ENCODE measurements around the gene QRFP. TPM values are rescaled to one million over a fixed set of nuclear protein-coding genes. Genes with fewer than 3 reads are reported as not detected.
A peak's percentile ranks its signal among the peaks of the same experiment; 100 is the strongest.

Gene QRFP
- total RNA-seq, 2 donors from 2014 or later: not detected

- no peaks in the 10 kb centered on the region for H3K36me3 ChIP-seq
- peaks cover 0 to 52% of the 10 kb centered on the region in 2 donors for H3K4me1 ChIP-seq
- H3K27ac ChIP-seq: peak overlapping the region in 1 of 2 donors; percentile 74
- peaks cover 0 to 11% of the 10 kb centered on the region in 2 donors for H3K27me3 ChIP-seq
- no peak for DNase-seq (ENCODE audit: low spot score)
- TF ChIP-seq, protein P1, sequence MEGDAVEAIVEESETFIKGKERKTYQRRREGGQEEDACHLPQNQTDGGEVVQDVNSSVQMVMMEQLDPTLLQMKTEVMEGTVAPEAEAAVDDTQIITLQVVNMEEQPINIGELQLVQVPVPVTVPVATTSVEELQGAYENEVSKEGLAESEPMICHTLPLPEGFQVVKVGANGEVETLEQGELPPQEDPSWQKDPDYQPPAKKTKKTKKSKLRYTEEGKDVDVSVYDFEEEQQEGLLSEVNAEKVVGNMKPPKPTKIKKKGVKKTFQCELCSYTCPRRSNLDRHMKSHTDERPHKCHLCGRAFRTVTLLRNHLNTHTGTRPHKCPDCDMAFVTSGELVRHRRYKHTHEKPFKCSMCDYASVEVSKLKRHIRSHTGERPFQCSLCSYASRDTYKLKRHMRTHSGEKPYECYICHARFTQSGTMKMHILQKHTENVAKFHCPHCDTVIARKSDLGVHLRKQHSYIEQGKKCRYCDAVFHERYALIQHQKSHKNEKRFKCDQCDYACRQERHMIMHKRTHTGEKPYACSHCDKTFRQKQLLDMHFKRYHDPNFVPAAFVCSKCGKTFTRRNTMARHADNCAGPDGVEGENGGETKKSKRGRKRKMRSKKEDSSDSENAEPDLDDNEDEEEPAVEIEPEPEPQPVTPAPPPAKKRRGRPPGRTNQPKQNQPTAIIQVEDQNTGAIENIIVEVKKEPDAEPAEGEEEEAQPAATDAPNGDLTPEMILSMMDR (IDR thresholded peaks at IDR 0.05): no peak
- H3K9me3 ChIP-seq: no peaks in the 10 kb centered on the region
- no peak overlapping the region for H3K4me3 ChIP-seq
These were observed 35.1 kb upstream of the QRFP start for GRCh38 chr9:130931508-130932254.

- no peaks in the 10 kb centered on the region for H3K36me3 ChIP-seq
- H3K27ac ChIP-seq: no peak overlapping the region
- peaks cover 0 to 11% of the 10 kb centered on the region in 2 donors for H3K27me3 ChIP-seq
- no peak overlapping the region for H3K4me3 ChIP-seq
- H3K4me1 ChIP-seq: peaks cover 0 to 45% of the 10 kb centered on the region in 2 donors
- no peaks in the 10 kb centered on the region for H3K9me3 ChIP-seq
- TF ChIP-seq, protein P1 (IDR thresholded peaks at IDR 0.05): no peak
- DNase-seq (ENCODE audit: low spot score): no peak
These were observed 34.3 kb upstream of the QRFP start for GRCh38 chr9:130930804-130931349.

DNA sequence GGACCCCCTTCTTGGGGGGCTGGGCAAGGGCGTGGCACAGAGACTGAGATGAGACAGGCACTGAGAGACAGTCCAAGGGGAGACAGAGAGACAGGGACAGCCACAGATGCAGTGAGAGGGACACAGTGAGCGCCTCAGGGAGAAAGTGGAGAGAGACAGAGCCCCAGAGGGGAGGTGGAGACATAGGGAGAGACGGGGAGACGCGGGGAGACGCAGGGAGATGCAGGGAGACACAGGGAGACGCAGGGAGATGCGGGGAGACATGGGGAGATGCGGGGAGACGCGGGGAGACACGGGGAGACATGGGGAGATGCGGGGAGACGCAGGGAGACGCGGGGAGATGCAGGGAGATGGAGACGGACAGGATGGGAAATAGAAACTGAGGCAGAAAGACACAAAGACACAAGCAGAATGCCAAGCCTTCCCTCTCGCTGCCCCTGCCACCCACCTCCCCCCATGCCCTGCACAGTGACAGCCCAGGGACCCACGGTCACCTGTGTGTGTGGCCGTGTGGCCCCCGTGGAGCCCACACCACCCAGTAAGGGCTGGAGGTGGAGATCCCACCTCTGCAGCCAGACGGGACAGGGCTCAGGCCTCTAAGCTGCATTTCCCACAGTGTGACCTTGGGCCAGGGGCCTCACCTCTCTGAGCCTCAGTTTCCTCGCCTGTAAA, 33.7 kb upstream of the QRFP start:
- H3K27ac ChIP-seq: no peak overlapping the region
- TF ChIP-seq, protein P1 (IDR thresholded peaks at IDR 0.05): no peak
- H3K9me3 ChIP-seq: no peaks in the 10 kb centered on the region
- peaks cover 0 to 39% of the 10 kb centered on the region in 2 donors for H3K4me1 ChIP-seq
- H3K4me3 ChIP-seq: no peak overlapping the region
- DNase-seq (ENCODE audit: low spot score): no peak
- H3K27me3 ChIP-seq: peaks cover 0 to 11% of the 10 kb centered on the region in 2 donors
- no peaks in the 10 kb centered on the region for H3K36me3 ChIP-seq

GRCh38 chr9:130929571-130930038, 33.0 kb upstream of the QRFP start:
- H3K4me1 ChIP-seq: peaks cover 0 to 37% of the 10 kb centered on the region in 2 donors
- no peak overlapping the region for H3K4me3 ChIP-seq
- no peak for DNase-seq (ENCODE audit: low spot score)
- peaks cover 0 to 11% of the 10 kb centered on the region in 2 donors for H3K27me3 ChIP-seq
- no peaks in the 10 kb centered on the region for H3K9me3 ChIP-seq
- no peak overlapping the region for H3K27ac ChIP-seq
- H3K36me3 ChIP-seq: no peaks in the 10 kb centered on the region
- TF ChIP-seq, protein P1 (IDR thresholded peaks at IDR 0.05): no peak

DNA sequence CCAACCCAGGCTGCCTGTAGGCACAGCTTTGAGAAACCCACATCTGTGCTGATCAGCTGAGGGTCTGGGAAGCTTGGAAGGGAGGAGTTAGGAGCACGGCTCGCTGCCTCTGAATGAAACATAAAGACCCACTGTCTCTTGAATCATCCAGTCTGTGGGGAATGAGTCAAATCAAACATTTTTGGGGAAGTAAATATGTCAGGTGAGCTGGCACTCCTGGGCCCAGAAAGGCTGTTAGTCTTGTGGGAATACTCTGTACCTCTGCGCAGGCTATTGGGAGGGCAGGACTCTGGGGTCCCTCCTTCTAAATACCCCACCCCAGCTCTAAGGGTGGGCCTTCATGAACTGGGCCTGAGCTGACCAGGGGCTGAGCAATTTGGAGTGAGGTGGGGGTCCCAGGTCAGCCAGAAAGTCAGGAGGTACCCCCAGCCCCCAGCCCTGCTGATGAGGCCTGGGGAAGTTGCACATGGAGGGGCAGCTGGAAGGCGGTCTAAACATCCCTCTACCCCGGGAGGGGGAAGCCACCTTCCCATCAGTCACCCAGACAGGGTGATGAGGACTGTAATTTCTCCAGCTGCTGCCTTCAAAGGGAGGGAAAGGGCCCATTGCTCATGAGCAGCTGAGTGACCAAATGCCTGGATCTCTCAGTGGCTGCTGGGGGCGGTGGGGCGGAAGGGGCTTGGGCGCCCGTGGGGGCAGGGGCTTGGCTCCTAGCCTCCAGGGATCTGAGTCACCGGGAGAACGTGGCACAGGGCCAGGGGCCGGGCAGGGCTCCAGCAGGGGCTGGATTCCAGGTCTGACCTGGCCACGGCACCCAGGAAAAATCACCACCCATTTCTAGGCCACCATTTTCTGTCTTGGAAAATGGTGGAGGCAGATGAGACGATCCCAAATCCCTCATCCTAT, 31.6 kb upstream of the QRFP start:
- no peak for DNase-seq (ENCODE audit: low spot score)
- Histone ChIP-seq H3K9me3 (no peaks in the 10 kb centered on the region), H3K4me1 (peaks cover 0 to 30% of the 10 kb centered on the region in 2 donors), H3K4me3 (no peak overlapping the region), H3K27me3 (no peaks in the 10 kb centered on the region), H3K27ac (peak overlapping the region in 1 of 2 donors; percentile 8), H3K36me3 (no peaks in the 10 kb centered on the region)
- TF ChIP-seq, protein P1 (IDR thresholded peaks at IDR 0.05): no peak

Measured in right atrium auricular region (tissue), 2 donors.